IPS-18c (cell line): ENCODE results near the gene MAPK4.
"Not testable (repeated sequence)": the region's sequence is repeated elsewhere in the genome, so short reads cannot be mapped to it uniquely, and the experiment has no call there.

Experiments used
- H3K4me3 ChIP-seq: 2 replicates; pipeline ENCODE4 v1.7.0; 2013; ENCODE audit warnings: low read depth, mild to moderate bottlenecking, low read length, moderate library complexity; ENCODE audit not compliant: insufficient read depth
- H3K9me3 ChIP-seq: one replicate; pipeline ENCODE4 v1.6.1; 2013; ENCODE audit warnings: mild to moderate bottlenecking, low read length, moderate library complexity; ENCODE audit not compliant: control insufficient read depth, insufficient read depth

MAPK4 gene

GRCh38 chr18:50559752-50560680 is at the start of gene MAPK4:
TSS of gene MAPK4 (plus strand) at chr18:50560087. CDS start at chr18:50663959, 103,872 bp downstream.
- no peaks in the 10 kb centered on the region for H3K9me3 ChIP-seq
- peak within 1 kb of the TSS; percentile 84 for H3K4me3 ChIP-seq

GRCh38 chr18:50517277-50517676 is 42.6 kb upstream of the MAPK4 start:
- H3K4me3 ChIP-seq, H3K9me3 ChIP-seq: not testable (repeated sequence)

GRCh38 chr18:50518787-50519546 is 40.9 kb upstream of the MAPK4 start:
- Histone ChIP-seq H3K9me3 (peaks cover 6% of the 10 kb centered on the region), H3K4me3 (no peak overlapping the region)

GRCh38 chr18:50523165-50523564 is 36.7 kb upstream of the MAPK4 start:
- Histone ChIP-seq H3K4me3 (no peak overlapping the region), H3K9me3 (peaks cover 3% of the 10 kb centered on the region)

GRCh38 chr18:50527636-50528307 is 32.1 kb upstream of the MAPK4 start:
- no peaks in the 10 kb centered on the region for H3K9me3 ChIP-seq

GRCh38 chr18:50528806-50529205 is 31.1 kb upstream of the MAPK4 start:
- H3K9me3 ChIP-seq: no peaks in the 10 kb centered on the region
- no peak overlapping the region for H3K4me3 ChIP-seq

More at GRCh38 chr18:50527636-50528307, 32.1 kb upstream of the MAPK4 start:
- H3K4me3 ChIP-seq: no peak overlapping the region

- not testable (repeated sequence) for H3K9me3 ChIP-seq
Observed at GRCh38 chr18:50533822-50534221, 26.1 kb upstream of the MAPK4 start.

GRCh38 chr18:50544476-50544875 is 15.4 kb upstream of the MAPK4 start:
- not testable (repeated sequence) for H3K4me3 ChIP-seq, H3K9me3 ChIP-seq

More at GRCh38 chr18:50533822-50534221, 26.1 kb upstream of the MAPK4 start:
- not testable (repeated sequence) for H3K4me3 ChIP-seq

- H3K9me3 ChIP-seq: no peaks in the 10 kb centered on the region
- H3K4me3 ChIP-seq: no peak overlapping the region
Observed at GRCh38 chr18:50545936-50546335, 14.0 kb upstream of the MAPK4 start.

GRCh38 chr18:50548160-50548559 is 11.7 kb upstream of the MAPK4 start:
- no peaks in the 10 kb centered on the region for H3K9me3 ChIP-seq
- H3K4me3 ChIP-seq: no peak overlapping the region

- not testable (repeated sequence) for H3K4me3 ChIP-seq, H3K9me3 ChIP-seq
Observed at GRCh38 chr18:50551651-50552050, 8.2 kb upstream of the MAPK4 start.

- no peak overlapping the region for H3K4me3 ChIP-seq
- H3K9me3 ChIP-seq: no peaks in the 10 kb centered on the region
Observed at GRCh38 chr18:50558157-50558556, 1.7 kb upstream of the MAPK4 start.

- peak overlapping the region; percentile 53 for H3K4me3 ChIP-seq
- H3K9me3 ChIP-seq: no peaks in the 10 kb centered on the region
Observed at GRCh38 chr18:50558948-50559751, 737 bp upstream of the MAPK4 start.

GRCh38 chr18:50560681-50561629 is 1.1 kb downstream of the MAPK4 start:
- Histone ChIP-seq H3K4me3 (peak overlapping the region; percentile 84), H3K9me3 (no peaks in the 10 kb centered on the region)

- not testable (repeated sequence) for H3K9me3 ChIP-seq, H3K4me3 ChIP-seq
Observed at GRCh38 chr18:50562258-50562657, 2.4 kb downstream of the MAPK4 start.

- no peaks in the 10 kb centered on the region for H3K9me3 ChIP-seq
- H3K4me3 ChIP-seq: no peak overlapping the region
Observed at GRCh38 chr18:50562686-50563085, 2.8 kb downstream of the MAPK4 start.
